GM20000 (cell line): ENCODE results near the gene PLS1.
"Not testable (repeated sequence)": the region's sequence is repeated elsewhere in the genome, so short reads cannot be mapped to it uniquely, and the experiment has no call there.

Source experiments
- DNase-seq: peaks from one replicate; pipeline ENCODE4 v3.0.0; 2012; ENCODE audit warnings: low spot score
- CTCF ChIP-seq: IDR thresholded peaks from 2 replicates; pipeline ENCODE4 v1.5.1; 2012; ENCODE audit warnings: mild to moderate bottlenecking, control low read depth; ENCODE audit errors: extremely low read depth, missing control alignments

PLS1 gene

GRCh38 chr3:142595951-142596725 is at the start of gene PLS1:
TSS of gene PLS1 (plus strand) at chr3:142596393. CDS start at chr3:142664238, 67,845 bp downstream.
- TF ChIP-seq CTCF: no peak
- DNase-seq: peak; percentile 88

GRCh38 chr3:142549986-142550385 is 46.2 kb upstream of the PLS1 start:
- TF ChIP-seq CTCF: no peak
- DNase-seq: no peak

GRCh38 chr3:142552579-142552978 is 43.6 kb upstream of the PLS1 start:
- DNase-seq: not testable (repeated sequence)

- DNase-seq: no peak
- no peak for TF ChIP-seq CTCF
Observed at GRCh38 chr3:142553741-142554140, 42.5 kb upstream of the PLS1 start.

- DNase-seq: no peak
- TF ChIP-seq CTCF: no peak
Observed at GRCh38 chr3:142560118-142560517, 36.1 kb upstream of the PLS1 start.

- no peak for TF ChIP-seq CTCF
- no peak for DNase-seq
Observed at GRCh38 chr3:142563496-142563997, 32.6 kb upstream of the PLS1 start.

- no peak for TF ChIP-seq CTCF
Observed at GRCh38 chr3:142566096-142566495, 30.1 kb upstream of the PLS1 start.

GRCh38 chr3:142568393-142569017 is 27.7 kb upstream of the PLS1 start:
- no peak for DNase-seq
- no peak for TF ChIP-seq CTCF

More at GRCh38 chr3:142566096-142566495, 30.1 kb upstream of the PLS1 start:
- no peak for DNase-seq

- not testable (repeated sequence) for DNase-seq
Observed at GRCh38 chr3:142569422-142569821, 26.8 kb upstream of the PLS1 start.

GRCh38 chr3:142574223-142574622 is 22.0 kb upstream of the PLS1 start:
- not testable (repeated sequence) for DNase-seq
